ENCODE data around the gene NSF.

DNA sequence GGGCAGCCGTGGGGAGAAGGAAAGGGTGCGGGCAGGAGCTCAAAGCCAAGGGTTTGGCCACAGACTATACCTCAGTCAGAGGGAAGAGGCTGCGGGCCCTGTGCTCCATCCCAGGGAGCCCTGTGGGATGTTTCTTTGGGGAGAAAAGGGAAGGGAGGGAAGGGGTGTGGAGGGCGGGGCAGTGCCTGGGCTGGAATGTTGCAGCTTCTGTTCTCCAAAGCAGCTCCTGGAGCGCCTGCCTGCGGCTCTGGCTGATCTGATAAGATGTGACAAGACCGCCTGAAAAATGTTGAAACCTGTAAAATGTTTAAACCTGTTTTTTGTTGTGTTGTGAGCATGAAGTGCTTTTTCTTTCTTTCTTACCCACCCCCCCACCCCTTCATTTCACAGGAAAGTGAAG lies 195.2 kb downstream of the NSF start:
- TF ChIP-seq, protein P1, sequence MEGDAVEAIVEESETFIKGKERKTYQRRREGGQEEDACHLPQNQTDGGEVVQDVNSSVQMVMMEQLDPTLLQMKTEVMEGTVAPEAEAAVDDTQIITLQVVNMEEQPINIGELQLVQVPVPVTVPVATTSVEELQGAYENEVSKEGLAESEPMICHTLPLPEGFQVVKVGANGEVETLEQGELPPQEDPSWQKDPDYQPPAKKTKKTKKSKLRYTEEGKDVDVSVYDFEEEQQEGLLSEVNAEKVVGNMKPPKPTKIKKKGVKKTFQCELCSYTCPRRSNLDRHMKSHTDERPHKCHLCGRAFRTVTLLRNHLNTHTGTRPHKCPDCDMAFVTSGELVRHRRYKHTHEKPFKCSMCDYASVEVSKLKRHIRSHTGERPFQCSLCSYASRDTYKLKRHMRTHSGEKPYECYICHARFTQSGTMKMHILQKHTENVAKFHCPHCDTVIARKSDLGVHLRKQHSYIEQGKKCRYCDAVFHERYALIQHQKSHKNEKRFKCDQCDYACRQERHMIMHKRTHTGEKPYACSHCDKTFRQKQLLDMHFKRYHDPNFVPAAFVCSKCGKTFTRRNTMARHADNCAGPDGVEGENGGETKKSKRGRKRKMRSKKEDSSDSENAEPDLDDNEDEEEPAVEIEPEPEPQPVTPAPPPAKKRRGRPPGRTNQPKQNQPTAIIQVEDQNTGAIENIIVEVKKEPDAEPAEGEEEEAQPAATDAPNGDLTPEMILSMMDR (IDR thresholded peaks at IDR 0.05): no peak
- TF ChIP-seq POLR2A (IDR thresholded peaks at IDR 0.05): no peak
